Astrocyte (in vitro differentiated cells and primary cell): ENCODE results near the gene PSMG2. TPM values are rescaled to one million over a fixed set of nuclear protein-coding genes. Genes with fewer than 3 reads are reported as not detected.

Experiments
- DNase-seq: peaks from one replicate; pipeline ENCODE4 v3.0.0-alpha.2; 2010; ENCODE audit warnings: low read depth
- FAIRE-seq: peaks from 2 replicates; lab custom pipeline; 2011; peaks lifted over from hg19 to GRCh38; lab: Jason Lieb, UNC
- H2AFZ ChIP-seq: 2 replicates; pipeline ENCODE4 v1.6.0; 2012; ENCODE audit warnings: low read depth, low read length, inconsistent platforms
- H3K27ac ChIP-seq: 2 replicates; pipeline ENCODE4 v1.5.1; 2011; ENCODE audit warnings: low read depth, low read length, inconsistent platforms
- H3K27me3 ChIP-seq: 2 replicates; pipeline ENCODE4 v1.6.0; 2011; ENCODE audit warnings: low read length, inconsistent platforms; ENCODE audit not compliant: insufficient read depth
- H3K36me3 ChIP-seq: 2 replicates; pipeline ENCODE4 v1.5.1; 2011; ENCODE audit warnings: low read length, inconsistent platforms; ENCODE audit not compliant: insufficient read depth
- H3K4me1 ChIP-seq: 2 replicates; pipeline ENCODE4 v1.5.1; 2011; ENCODE audit warnings: low read length, inconsistent platforms; ENCODE audit not compliant: insufficient read depth
- H3K4me2 ChIP-seq: 2 replicates; pipeline ENCODE4 v1.6.0; 2012; ENCODE audit warnings: low read length, inconsistent platforms
- H3K4me3 ChIP-seq: 2 replicates; pipeline ENCODE4 v1.5.1; 2011; ENCODE audit warnings: low read depth, mild to moderate bottlenecking, low read length, inconsistent platforms; ENCODE audit not compliant: insufficient read depth
- H3K79me2 ChIP-seq: 2 replicates; pipeline ENCODE4 v1.6.0; 2012; ENCODE audit warnings: mild to moderate bottlenecking, low read length, inconsistent platforms; ENCODE audit not compliant: insufficient read depth
- H3K9ac ChIP-seq: 2 replicates; pipeline ENCODE4 v1.6.0; 2012; ENCODE audit warnings: mild to moderate bottlenecking, low read length, inconsistent platforms
- H3K9me3 ChIP-seq: 2 replicates; pipeline ENCODE4 v1.5.1; 2012; ENCODE audit warnings: low read depth, mild to moderate bottlenecking, low read length, inconsistent platforms; ENCODE audit not compliant: insufficient read depth
- H4K20me1 ChIP-seq: 2 replicates; pipeline ENCODE4 v1.6.0; 2012; ENCODE audit warnings: low read length, inconsistent platforms; ENCODE audit not compliant: insufficient read depth
- H3K27ac Mint-ChIP-seq: one replicate; pipeline ENCODE4 v1.8.0; 2021; ENCODE audit warnings: mild to moderate bottlenecking, mixed read lengths; ENCODE audit not compliant: unreplicated experiment
- H3K27me3 Mint-ChIP-seq: one replicate; pipeline ENCODE4 v1.8.0; 2021; ENCODE audit warnings: low read depth, mixed read lengths; ENCODE audit not compliant: unreplicated experiment
- H3K36me3 Mint-ChIP-seq: one replicate; pipeline ENCODE4 v1.8.0; 2021; ENCODE audit warnings: low read depth, mixed read lengths; ENCODE audit not compliant: unreplicated experiment
- H3K4me1 Mint-ChIP-seq: one replicate; pipeline ENCODE4 v1.8.0; 2021; ENCODE audit warnings: low read depth, mixed read lengths; ENCODE audit not compliant: unreplicated experiment
- H3K4me3 Mint-ChIP-seq: one replicate; pipeline ENCODE4 v1.8.0; 2021; ENCODE audit warnings: mild to moderate bottlenecking, moderate library complexity, mixed read lengths; ENCODE audit not compliant: unreplicated experiment
- H3K9me3 Mint-ChIP-seq: one replicate; pipeline ENCODE4 v1.8.0; 2021; ENCODE audit warnings: mild to moderate bottlenecking, mixed read lengths; ENCODE audit not compliant: unreplicated experiment
- CTCF ChIP-seq: IDR thresholded peaks from 2 replicates; pipeline ENCODE4 v1.5.1; 2011; ENCODE audit warnings: low read depth, mild to moderate bottlenecking, inconsistent platforms, low read length, moderate library complexity; ENCODE audit not compliant: insufficient read depth
- EZH2 ChIP-seq: IDR thresholded peaks from 2 replicates; pipeline ENCODE4 v1.6.1; 2012; ENCODE audit warnings: mild to moderate bottlenecking, low read length, inconsistent platforms; ENCODE audit not compliant: insufficient read depth
- total RNA-seq: library from RNA; stranded (reverse); gene quantifications from 2 replicates; pipeline ENCODE4 v1.2.1, GENCODE V29; 2021

The PSMG2 gene
- total RNA-seq, 1 donor from 2014 or later: 57.4 TPM

GRCh38 chr18:12699747-12700146 is 3.1 kb upstream of the PSMG2 start:
- H3K9ac ChIP-seq: no peak overlapping the region
- no peak overlapping the region for H2AFZ ChIP-seq
- H3K79me2 ChIP-seq: peaks cover 43% of the 10 kb centered on the region
- peaks cover 17% of the 10 kb centered on the region for H3K4me1 Mint-ChIP-seq
- no peak overlapping the region for H3K4me3 ChIP-seq
- H3K27me3 Mint-ChIP-seq: no peaks in the 10 kb centered on the region
- H3K4me2 ChIP-seq: no peak overlapping the region
- H3K9me3 Mint-ChIP-seq: no peaks in the 10 kb centered on the region
- FAIRE-seq (no peak), DNase-seq (no peak)
- no peak overlapping the region for H3K27ac Mint-ChIP-seq
- no peaks in the 10 kb centered on the region for H3K9me3 ChIP-seq
- H4K20me1 ChIP-seq: peaks cover 13% of the 10 kb centered on the region
- no peaks in the 10 kb centered on the region for H3K36me3 ChIP-seq
- TF ChIP-seq CTCF: no peak
- TF ChIP-seq EZH2: no peak
- H3K4me1 ChIP-seq: peaks cover 9% of the 10 kb centered on the region
- no peaks in the 10 kb centered on the region for H3K27me3 ChIP-seq
- no peak overlapping the region for H3K4me3 Mint-ChIP-seq
- H3K36me3 Mint-ChIP-seq: peaks cover 2% of the 10 kb centered on the region
- H3K27ac ChIP-seq: no peak overlapping the region

- H3K4me3 ChIP-seq: peak overlapping the region; percentile 88
- H3K36me3 Mint-ChIP-seq: peaks cover 2% of the 10 kb centered on the region
- no peaks in the 10 kb centered on the region for H3K9me3 ChIP-seq
- no peaks in the 10 kb centered on the region for H3K27me3 ChIP-seq
- peaks cover 9% of the 10 kb centered on the region for H3K4me1 ChIP-seq
- no peaks in the 10 kb centered on the region for H3K27me3 Mint-ChIP-seq
- H3K27ac ChIP-seq: no peak overlapping the region
- H3K4me2 ChIP-seq: peak overlapping the region; percentile 90
- peaks cover 18% of the 10 kb centered on the region for H3K4me1 Mint-ChIP-seq
- FAIRE-seq: no peak
- no peak overlapping the region for H3K9ac ChIP-seq
- H3K27ac Mint-ChIP-seq: peak overlapping the region; percentile 98
- H3K9me3 Mint-ChIP-seq: no peaks in the 10 kb centered on the region
- no peak for TF ChIP-seq EZH2
- peak overlapping the region; percentile 96 for H3K4me3 Mint-ChIP-seq
- no peak for DNase-seq
- peaks cover 55% of the 10 kb centered on the region for H3K79me2 ChIP-seq
- no peak overlapping the region for H2AFZ ChIP-seq
- H3K36me3 ChIP-seq: no peaks in the 10 kb centered on the region
- H4K20me1 ChIP-seq: peaks cover 19% of the 10 kb centered on the region
These were observed 1.7 kb upstream of the PSMG2 start for GRCh38 chr18:12701161-12701560.

DNA sequence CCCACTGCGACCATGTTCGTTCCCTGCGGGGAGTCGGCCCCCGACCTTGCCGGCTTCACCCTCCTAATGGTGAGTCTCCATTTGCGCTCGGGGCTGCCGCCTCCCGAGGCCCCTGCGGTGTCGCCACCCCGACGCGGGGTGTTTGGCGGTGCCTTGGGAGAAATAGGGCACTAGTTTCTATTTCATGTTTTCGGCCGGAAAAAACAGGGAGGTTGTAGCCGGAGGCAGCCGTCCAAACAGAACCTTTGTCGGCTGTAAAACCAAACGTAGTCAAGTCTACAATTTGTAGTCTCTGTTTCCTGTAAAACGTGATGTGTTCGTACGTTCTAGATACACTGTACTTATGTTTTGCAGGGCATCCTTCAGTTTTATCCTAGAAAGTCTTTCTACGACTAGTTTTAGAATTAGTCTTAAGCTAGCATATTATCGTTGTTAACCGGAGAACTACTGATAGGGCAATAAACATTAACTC is 290 bp downstream of the PSMG2 start:
- no peak for FAIRE-seq

More for the DNA sequence above, 290 bp downstream of the PSMG2 start:
- Histone ChIP-seq H4K20me1 (peaks cover 19% of the 10 kb centered on the region), H3K4me1 (peaks cover 9% of the 10 kb centered on the region), H3K79me2 (peaks cover 61% of the 10 kb centered on the region), H3K9me3 (no peaks in the 10 kb centered on the region), H3K4me2 (peak overlapping the region; percentile 90), H3K27me3 (no peaks in the 10 kb centered on the region), H2AFZ (peak overlapping the region; percentile 94), H3K36me3 (peaks cover 9% of the 10 kb centered on the region), H3K4me3 (peak overlapping the region; percentile 88), H3K27ac (peak overlapping the region; percentile 100), H3K9ac (peak overlapping the region; percentile 94)
- Mint-ChIP-seq H3K27ac (peak overlapping the region; percentile 98), H3K27me3 (no peaks in the 10 kb centered on the region), H3K36me3 (peaks cover 2% of the 10 kb centered on the region), H3K9me3 (no peaks in the 10 kb centered on the region), H3K4me3 (peak overlapping the region; percentile 96), H3K4me1 (peaks cover 18% of the 10 kb centered on the region)
- no peak for TF ChIP-seq CTCF
- DNase-seq: no peak
